ENCODE data around the gene PSMB5. TPM values are rescaled to one million over a fixed set of nuclear protein-coding genes. Genes with fewer than 3 reads are reported as not detected.

PSMB5 gene
- total and polyA plus RNA-seq, 9 of the 15 experiments (the other 6 are each of a cell fraction or from before 2014, with no cell fraction given) = 198 to 1,870 (median 269) TPM

DNA sequence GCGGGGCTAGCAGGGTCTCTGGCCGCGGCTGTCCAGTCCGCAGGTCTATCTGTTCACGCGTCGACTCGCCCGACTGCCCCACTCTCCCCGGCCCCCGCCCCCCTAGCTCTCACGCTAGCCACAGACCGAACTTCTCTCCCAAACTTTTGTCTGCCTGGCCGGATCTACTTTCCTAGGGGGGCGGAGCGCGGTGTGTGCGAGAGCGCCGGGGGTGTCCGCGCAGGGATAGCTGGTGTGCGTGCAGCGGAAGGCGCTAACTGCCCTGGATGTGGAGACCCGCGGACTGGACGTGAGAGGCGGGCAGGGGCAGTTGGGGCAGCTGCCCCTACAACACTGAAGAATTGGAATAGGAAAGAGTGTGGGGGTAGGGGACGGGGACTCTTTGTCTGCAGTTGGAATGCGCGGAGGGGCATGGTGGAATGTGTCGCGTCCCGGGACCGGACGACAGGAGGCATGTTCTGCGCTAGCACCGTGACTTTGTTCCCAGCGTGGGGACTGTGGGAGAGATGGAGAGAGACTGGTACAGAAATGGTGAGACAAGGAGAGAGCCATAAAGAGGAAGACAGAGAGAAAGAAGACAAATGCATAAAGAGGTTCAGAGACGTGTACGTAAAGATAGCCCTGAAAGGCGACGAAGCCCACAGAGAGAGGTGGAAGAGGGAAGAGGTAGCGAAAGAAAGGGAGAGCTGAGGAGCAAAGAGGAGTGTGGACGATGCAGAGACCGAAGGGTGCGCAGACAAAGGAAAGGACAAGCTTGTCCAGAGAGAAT, 52.0 kb downstream of the PSMB5 start, which contains the start of gene AJUBA (continued):
- no peak for TF ChIP-seq RBM34 (IDR thresholded peaks at IDR 0.05; ENCODE audit: borderline replicate concordance, insufficient read depth, low read length)
- no peak; the same call in 1 of the 2 replicates for TF ChIP-seq NFRKB (IDR thresholded peaks at IDR 0.05; ENCODE audit: low read depth)
- TF ChIP-seq, protein P1, sequence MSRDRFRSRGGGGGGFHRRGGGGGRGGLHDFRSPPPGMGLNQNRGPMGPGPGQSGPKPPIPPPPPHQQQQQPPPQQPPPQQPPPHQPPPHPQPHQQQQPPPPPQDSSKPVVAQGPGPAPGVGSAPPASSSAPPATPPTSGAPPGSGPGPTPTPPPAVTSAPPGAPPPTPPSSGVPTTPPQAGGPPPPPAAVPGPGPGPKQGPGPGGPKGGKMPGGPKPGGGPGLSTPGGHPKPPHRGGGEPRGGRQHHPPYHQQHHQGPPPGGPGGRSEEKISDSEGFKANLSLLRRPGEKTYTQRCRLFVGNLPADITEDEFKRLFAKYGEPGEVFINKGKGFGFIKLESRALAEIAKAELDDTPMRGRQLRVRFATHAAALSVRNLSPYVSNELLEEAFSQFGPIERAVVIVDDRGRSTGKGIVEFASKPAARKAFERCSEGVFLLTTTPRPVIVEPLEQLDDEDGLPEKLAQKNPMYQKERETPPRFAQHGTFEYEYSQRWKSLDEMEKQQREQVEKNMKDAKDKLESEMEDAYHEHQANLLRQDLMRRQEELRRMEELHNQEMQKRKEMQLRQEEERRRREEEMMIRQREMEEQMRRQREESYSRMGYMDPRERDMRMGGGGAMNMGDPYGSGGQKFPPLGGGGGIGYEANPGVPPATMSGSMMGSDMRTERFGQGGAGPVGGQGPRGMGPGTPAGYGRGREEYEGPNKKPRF (IDR thresholded peaks at IDR 0.05; ENCODE audit: low read depth, low read length) = no peak
- TF ChIP-seq ZFP30 (CRISPR knock-in tag; IDR thresholded peaks at IDR 0.05; ENCODE audit: borderline replicate concordance) = no peak
- no peak for TF ChIP-seq ZNF212 (CRISPR knock-in tag; IDR thresholded peaks at IDR 0.05)
- TF ChIP-seq, protein P2, sequence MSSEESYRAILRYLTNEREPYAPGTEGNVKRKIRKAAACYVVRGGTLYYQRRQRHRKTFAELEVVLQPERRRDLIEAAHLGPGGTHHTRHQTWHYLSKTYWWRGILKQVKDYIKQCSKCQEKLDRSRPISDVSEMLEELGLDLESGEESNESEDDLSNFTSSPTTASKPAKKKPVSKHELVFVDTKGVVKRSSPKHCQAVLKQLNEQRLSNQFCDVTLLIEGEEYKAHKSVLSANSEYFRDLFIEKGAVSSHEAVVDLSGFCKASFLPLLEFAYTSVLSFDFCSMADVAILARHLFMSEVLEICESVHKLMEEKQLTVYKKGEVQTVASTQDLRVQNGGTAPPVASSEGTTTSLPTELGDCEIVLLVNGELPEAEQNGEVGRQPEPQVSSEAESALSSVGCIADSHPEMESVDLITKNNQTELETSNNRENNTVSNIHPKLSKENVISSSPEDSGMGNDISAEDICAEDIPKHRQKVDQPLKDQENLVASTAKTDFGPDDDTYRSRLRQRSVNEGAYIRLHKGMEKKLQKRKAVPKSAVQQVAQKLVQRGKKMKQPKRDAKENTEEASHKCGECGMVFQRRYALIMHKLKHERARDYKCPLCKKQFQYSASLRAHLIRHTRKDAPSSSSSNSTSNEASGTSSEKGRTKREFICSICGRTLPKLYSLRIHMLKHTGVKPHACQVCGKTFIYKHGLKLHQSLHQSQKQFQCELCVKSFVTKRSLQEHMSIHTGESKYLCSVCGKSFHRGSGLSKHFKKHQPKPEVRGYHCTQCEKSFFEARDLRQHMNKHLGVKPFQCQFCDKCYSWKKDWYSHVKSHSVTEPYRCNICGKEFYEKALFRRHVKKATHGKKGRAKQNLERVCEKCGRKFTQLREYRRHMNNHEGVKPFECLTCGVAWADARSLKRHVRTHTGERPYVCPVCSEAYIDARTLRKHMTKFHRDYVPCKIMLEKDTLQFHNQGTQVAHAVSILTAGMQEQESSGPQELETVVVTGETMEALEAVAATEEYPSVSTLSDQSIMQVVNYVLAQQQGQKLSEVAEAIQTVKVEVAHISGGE (CRISPR knock-in tag; IDR thresholded peaks at IDR 0.05) = 0 out of 6 replicates have a peak, but pooled peaks of 1 of the 3 experiments have one; percentile 43
- peak; percentile 91 for TF ChIP-seq KLF13 (tag; IDR thresholded peaks at IDR 0.05; ENCODE audit: borderline replicate concordance, low read depth)
- TF ChIP-seq, protein P3, sequence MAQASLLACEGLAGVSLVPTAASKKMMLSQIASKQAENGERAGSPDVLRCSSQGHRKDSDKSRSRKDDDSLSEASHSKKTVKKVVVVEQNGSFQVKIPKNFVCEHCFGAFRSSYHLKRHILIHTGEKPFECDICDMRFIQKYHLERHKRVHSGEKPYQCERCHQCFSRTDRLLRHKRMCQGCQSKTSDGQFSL (CRISPR knock-in tag; IDR thresholded peaks at IDR 0.05) = peak; percentile 69; the same call in 1 of the 2 replicates
- TF ChIP-seq, protein P3 (tag; IDR thresholded peaks at IDR 0.05) = no peak
- no peak for TF ChIP-seq ZNF253 (CRISPR knock-in tag; conservative IDR thresholded peaks at IDR 0.05)
- peak; percentile 36 for TF ChIP-seq BRD9 (IDR thresholded peaks at IDR 0.05; ENCODE audit: low read depth, partially characterized antibody)
- TF ChIP-seq, protein P4, sequence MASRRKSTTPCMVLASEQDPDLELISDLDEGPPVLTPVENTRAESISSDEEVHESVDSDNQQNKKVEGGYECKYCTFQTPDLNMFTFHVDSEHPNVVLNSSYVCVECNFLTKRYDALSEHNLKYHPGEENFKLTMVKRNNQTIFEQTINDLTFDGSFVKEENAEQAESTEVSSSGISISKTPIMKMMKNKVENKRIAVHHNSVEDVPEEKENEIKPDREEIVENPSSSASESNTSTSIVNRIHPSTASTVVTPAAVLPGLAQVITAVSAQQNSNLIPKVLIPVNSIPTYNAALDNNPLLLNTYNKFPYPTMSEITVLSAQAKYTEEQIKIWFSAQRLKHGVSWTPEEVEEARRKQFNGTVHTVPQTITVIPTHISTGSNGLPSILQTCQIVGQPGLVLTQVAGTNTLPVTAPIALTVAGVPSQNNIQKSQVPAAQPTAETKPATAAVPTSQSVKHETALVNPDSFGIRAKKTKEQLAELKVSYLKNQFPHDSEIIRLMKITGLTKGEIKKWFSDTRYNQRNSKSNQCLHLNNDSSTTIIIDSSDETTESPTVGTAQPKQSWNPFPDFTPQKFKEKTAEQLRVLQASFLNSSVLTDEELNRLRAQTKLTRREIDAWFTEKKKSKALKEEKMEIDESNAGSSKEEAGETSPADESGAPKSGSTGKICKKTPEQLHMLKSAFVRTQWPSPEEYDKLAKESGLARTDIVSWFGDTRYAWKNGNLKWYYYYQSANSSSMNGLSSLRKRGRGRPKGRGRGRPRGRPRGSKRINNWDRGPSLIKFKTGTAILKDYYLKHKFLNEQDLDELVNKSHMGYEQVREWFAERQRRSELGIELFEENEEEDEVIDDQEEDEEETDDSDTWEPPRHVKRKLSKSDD (conservative IDR thresholded peaks at IDR 0.05; ENCODE audit: low read length) = no peak
